Stimulated activated CD8-positive, alpha-beta memory T cell treated with anti-CD3 and anti-CD28 coated beads, Interleukin-4, amount 100 ng/mL, for 1 hour (primary cell): ENCODE results near the gene PLEKHN1.
"Not testable (repeated sequence)": the region's sequence is repeated elsewhere in the genome, so short reads cannot be mapped to it uniquely, and the experiment has no call there.

ENCODE experiments used
- DNase-seq, 2 donors: peaks; one replicate each; pipeline ENCODE4 v3.0.0-alpha.2; 2020; ENCODE audit warnings: low read depth in 2 of 2, low spot score in 1 of 2

Gene PLEKHN1

DNA sequence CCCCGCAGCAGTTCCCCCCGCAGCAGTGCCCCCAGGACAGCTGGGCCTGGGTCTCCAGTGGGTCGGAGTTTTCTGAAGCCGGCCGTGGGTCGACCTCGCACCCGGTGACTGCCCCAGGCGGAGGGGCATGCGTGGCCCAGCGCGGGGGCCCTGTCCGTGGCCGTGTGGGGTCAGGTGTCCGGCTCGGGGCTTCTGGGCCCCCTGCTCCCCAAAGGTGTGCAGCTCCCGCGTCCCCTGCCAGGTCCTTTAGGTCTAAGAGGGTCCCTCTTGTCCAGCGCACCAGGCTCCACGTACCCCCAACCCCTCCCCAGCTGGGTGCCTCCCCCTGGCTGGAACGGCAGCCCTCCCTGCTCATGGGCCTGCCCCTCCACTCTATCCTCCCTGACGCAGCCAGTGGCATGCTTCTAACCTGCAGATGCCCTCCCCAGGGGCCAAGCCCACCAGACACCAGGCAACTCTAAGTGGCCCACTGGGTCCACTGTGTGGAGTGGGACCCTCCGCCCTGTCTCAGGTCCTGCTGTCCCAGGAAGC is 39.6 kb downstream of the PLEKHN1 start:
- no peak for DNase-seq

DNA sequence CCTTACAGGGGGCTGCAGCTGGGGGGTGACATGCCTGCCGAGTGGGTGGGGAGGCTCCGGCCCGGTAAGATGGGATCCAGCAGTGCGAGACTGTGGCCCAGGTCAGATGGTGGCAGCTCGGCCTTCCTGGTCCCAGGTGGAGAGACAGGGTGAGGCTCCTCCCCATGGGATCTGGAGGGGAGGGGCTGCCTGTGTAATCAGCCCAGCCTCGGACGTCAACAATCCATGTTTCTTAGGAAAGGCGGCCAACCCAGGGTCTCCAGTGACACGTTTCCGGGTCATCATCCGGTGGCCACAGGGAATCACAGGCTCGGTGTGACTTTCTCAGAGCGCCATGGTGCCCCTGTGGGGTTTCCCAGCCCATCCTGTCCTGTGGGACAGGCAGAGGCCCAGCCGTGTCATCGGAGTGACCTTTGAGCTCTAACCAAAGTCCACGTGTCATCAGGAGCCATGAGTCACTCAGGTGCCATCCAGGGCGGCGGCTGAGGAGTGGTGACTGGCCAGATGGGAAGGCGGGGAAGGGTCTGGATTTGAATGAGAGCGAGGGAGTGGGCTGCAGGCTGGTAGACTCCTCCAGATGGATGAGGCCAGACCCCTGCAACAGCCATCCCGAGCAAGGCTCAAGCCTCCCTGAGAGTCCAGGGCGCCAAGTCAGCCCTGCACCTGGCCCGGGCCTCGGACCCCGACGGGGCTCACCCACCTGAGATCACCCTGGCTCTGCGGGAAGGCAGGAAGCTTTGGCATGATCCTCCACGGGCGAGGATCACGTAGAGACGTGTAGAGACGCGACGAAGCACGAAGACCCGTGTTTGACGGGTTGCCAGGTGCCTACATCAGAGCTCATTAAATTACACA is 40.2 kb downstream of the PLEKHN1 start:
- no peak for DNase-seq

DNA sequence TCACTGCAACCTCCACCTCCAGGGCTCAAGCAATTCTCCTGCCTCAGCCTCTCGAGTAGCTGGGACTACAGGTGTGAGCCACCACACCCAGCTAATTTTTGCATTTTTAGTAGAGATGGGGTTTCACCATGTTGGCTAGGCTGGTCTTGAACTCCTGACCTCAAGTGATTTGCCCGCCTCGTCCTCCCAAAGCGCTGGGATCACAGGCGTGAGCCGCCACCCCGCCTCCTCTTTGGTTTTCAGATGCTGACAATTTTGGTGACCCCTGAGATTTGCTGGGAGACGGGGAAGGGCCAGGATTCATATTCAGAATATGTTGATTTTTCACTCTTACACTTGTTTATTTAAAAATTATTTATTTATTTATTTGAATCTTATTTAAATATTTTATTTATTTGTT is 43.8 kb downstream of the PLEKHN1 start:
- DNase-seq, result not testable (repeated sequence)

- DNase-seq, result no peak
Measured at GRCh38 chr1:1011396-1011949, 45.2 kb downstream of the PLEKHN1 start.

GRCh38 chr1:1012736-1013104 is 46.4 kb downstream of the PLEKHN1 start:
- DNase-seq, result not testable (repeated sequence)

- DNase-seq, result peak; percentile 60 to 80
Measured at GRCh38 chr1:1013105-1013921, 47.0 kb downstream of the PLEKHN1 start, which contains the start of gene ISG15. Gene ISG15 (plus strand): TSS chr1:1013497. CDS start chr1:1013574, 77 bp downstream.

DNA sequence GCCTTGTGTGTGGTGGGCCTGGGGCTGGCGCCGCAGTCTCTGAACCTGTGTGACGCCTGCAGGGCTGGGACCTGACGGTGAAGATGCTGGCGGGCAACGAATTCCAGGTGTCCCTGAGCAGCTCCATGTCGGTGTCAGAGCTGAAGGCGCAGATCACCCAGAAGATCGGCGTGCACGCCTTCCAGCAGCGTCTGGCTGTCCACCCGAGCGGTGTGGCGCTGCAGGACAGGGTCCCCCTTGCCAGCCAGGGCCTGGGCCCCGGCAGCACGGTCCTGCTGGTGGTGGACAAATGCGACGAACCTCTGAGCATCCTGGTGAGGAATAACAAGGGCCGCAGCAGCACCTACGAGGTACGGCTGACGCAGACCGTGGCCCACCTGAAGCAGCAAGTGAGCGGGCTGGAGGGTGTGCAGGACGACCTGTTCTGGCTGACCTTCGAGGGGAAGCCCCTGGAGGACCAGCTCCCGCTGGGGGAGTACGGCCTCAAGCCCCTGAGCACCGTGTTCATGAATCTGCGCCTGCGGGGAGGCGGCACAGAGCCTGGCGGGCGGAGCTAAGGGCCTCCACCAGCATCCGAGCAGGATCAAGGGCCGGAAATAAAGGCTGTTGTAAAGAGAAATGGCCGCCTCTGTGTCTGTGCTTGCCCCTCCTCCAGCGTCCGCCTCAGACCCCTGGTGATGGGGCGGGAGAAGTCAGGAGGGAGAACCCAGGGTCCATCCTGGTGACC is 47.8 kb downstream of the PLEKHN1 start:
- DNase-seq, result no peak

DNA sequence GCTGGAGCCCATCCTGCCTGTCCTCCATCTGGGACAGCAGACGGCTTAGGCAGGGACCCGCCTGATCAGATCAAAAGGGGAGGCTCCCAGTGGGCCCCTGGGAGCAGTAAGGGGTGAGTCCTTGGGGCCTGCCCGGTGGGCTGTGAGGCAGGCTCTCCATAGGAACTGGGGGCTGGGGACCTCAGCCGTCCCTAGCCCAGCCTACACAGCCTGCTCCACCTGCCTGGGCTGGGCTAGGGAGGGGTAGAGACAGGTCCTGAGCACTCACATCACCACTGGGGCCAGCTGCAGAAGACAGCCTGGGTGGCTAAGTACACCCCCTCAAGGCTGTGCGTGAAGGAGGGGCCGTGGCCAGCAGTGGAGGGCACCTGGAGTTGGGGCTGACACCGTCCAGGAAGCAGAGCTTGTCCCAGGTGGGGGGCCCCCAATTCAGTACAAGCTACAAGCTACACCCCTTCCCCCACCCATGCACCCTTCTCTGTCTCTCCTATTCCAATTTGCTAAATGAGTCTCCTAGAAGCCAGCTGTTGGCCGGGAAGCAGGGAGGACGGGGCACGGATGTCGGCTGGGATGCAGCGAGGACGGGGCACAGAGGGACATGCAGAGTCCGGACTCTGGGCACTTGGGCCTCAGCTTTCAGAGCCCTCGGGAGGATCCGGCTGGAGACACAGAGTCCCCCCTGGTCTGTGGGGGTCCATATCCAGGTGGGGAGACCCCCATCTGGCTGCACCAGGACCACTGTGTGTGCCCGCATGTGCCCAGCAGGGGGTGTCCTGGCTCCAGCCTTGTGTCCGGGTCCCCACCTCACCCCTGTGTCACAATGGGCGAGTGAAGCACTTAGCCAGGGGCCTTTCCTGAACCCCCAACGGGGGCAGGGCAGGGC is 48.8 kb downstream of the PLEKHN1 start:
- no peak for DNase-seq

- DNase-seq, result not testable (repeated sequence)
Measured at GRCh38 chr1:1017397-1018320, 51.4 kb downstream of the PLEKHN1 start.

GRCh38 chr1:1018321-1018685 is 52.0 kb downstream of the PLEKHN1 start:
- not testable (repeated sequence) for DNase-seq

DNA sequence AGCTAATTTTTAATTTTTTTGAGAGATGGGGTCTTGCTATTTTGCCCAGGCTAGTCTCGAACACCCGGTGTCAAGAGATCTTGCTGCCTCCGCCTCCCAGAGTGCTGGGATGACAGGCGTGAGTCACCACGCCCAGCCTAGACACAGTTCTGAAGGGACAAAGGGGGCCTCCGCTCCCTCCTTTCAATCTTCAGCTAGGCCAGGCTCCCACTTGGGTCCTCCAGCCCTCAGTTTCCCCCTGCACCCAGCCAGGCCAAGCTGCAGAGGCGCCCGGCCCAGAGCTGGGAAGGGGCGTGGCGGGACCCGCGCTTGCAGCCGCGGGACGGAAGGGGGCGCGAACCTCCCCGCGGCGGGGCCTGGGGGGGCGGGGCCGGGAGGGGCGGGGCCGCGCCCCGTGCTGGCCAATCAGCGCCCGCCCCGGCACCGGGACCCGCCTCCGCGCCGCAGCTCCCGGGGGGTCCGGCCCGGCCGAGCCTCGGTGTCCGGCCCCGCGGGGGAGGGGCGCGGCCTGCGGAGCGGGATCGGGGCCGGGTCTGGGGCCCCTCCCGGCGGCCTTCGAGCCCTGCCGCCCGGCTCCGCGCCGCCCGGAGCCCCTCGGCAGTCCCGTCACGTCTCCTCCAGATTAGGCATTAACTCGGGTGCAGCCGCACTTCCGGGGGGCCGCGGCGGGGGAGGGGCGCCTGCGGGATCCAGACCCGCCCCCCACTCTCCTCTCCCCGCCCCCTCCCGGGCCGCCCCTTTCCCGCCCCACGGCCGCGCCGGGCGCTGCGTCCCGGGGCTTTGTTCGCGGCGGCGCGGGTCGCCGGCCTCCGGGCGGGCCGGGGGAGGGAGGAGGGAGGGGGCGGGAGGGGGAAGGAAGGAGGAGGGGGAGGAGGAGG is 53.1 kb downstream of the PLEKHN1 start:
- DNase-seq, result peak; percentile 43 to 65

- DNase-seq, result no peak
Measured at GRCh38 chr1:1020000-1020404, 53.7 kb downstream of the PLEKHN1 start, which contains the start of gene AGRN. Gene AGRN (plus strand): TSS chr1:1020120. CDS start chr1:1020173, 53 bp downstream.

GRCh38 chr1:1020415-1021009 is 54.2 kb downstream of the PLEKHN1 start:
- DNase-seq, result no peak

DNA sequence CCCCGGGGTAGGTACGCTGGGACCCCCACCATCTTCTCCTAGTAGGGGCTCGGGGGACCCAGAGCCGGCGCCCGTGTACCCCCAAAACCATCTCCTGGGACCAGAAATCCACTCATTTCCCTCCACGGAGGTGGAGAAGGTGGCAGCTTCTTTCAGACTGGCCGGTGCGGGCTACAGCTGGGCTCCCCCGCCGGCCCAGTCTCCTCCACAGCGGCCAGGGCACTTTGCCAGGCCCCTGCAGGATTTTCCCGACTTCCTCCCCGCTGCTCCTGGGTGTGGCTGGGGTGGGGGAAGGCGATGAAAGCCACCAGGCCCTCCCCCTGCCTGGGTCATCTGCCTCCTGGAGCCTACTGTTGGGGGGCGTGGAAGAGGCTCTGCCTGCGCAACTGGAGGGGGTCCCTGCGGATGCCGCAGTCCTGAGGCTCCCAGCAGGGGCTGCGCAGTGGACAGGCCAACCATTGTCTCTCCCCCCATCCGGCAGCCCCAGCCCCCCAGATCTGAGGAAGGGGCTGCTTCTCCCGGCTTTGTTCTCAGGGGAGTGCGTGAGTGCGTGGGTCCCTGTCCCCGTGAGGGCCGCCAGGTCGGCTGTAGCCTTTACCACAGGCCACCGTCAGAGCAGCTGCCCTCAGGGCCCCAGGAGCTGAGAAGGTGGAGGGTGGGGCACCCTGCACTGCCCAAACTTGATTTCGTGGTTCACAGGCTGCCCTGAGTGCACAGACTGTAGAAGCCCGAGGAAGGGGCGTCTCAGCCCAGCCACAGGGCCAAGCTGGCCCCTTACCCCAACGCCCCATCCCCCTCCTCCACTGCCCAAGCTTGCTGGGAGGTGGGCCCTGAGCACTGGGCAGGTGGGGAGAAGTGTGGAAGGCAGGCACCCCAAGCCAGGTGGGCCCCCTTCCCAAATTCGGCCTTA is 55.0 kb downstream of the PLEKHN1 start:
- no peak for DNase-seq

DNA sequence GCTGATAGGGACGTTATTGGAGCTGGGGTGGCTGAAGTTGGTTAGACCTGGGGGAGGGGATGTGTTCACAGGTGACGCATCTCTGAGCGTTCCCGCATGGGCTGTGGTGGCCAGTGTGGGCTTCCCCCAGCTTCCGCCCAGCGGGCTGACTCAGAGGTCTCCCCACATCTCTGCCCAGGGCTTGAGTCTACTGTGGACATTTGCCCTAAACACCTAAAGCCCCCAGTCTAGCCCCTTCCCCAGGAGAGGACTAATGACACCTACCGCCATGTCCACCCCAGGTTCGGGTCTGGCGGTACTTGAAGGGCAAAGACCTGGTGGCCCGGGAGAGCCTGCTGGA is 55.6 kb downstream of the PLEKHN1 start:
- no peak for DNase-seq

GRCh38 chr1:1022302-1023009 is 56.2 kb downstream of the PLEKHN1 start:
- DNase-seq, result no peak
